ENCODE results near the gene GATA3. TPM values are rescaled to one million over a fixed set of nuclear protein-coding genes. Genes with fewer than 3 reads are reported as not detected.

GATA3 gene
- polyA plus RNA-seq, 4 donors = 82.9 to 123 (median 91.7) TPM

- DNase-seq (ENCODE audit: low read depth in 4 of 4, low spot score in 2 of 4) = no peak
These were observed 30.8 kb downstream of the GATA3 start for GRCh38 chr10:8085251-8085650.

- DNase-seq (ENCODE audit: low read depth in 4 of 4, low spot score in 2 of 4) = no peak
These were observed 31.8 kb downstream of the GATA3 start for GRCh38 chr10:8086315-8086714.

DNA sequence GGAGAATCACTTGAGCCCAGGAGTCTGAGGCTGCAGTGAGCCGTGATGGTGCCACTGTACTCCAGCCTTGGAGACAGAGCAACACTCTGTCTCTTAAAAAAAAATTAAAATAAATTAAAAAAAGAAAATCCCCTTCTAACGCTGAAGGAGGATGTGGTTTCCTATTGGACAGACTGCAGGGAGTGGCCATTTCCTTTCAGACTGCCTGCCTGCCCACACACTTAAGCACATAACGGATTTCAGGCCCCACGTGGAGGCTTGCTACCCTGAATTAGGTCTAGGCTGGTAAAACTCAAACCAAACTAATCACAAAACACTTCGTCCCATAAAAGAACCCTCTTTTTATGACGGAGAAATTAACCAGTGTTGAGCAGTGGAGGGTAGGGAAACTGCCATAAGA is 34.0 kb downstream of the GATA3 start:
- DNase-seq (ENCODE audit: low read depth in 4 of 4, low spot score in 2 of 4) = no peak

- no peak for DNase-seq (ENCODE audit: low read depth in 4 of 4, low spot score in 2 of 4)
These were observed 37.9 kb downstream of the GATA3 start for GRCh38 chr10:8092428-8092827.

- DNase-seq (ENCODE audit: low read depth in 4 of 4, low spot score in 2 of 4) = no peak
These were observed 41.5 kb downstream of the GATA3 start for GRCh38 chr10:8095959-8096358.

GRCh38 chr10:8096931-8097330 is 42.4 kb downstream of the GATA3 start:
- DNase-seq (ENCODE audit: low read depth in 4 of 4, low spot score in 2 of 4) = no peak

GRCh38 chr10:8100366-8100765 is 45.9 kb downstream of the GATA3 start:
- DNase-seq (ENCODE audit: low read depth in 4 of 4, low spot score in 2 of 4) = no peak

GRCh38 chr10:8102708-8103401 is 48.4 kb downstream of the GATA3 start:
- DNase-seq (ENCODE audit: low read depth in 4 of 4, low spot score in 2 of 4) = no peak

DNA sequence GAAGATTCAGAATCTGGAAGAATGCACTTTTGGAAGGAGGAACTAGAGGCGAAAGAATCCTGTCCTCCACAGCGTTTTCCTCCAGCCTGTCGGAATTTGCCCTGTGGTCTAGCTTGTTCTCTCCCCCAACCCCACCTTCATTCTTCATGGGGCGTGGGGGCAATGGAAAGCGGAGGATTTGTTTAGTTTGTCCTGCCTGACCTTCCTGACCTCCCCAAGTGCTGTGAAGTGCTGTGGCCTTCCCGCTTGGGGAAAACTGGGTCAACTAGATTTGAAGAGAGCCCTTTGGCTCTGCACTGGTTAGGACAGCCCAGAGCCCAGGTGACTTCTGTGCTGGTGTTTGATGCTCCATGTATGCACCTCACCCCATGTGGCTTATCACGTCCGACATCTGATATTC is 49.1 kb downstream of the GATA3 start:
- no peak for DNase-seq (ENCODE audit: low read depth in 4 of 4, low spot score in 2 of 4)

- no peak for DNase-seq (ENCODE audit: low read depth in 4 of 4, low spot score in 2 of 4)
These were observed 49.5 kb downstream of the GATA3 start for GRCh38 chr10:8104005-8104404.

DNA sequence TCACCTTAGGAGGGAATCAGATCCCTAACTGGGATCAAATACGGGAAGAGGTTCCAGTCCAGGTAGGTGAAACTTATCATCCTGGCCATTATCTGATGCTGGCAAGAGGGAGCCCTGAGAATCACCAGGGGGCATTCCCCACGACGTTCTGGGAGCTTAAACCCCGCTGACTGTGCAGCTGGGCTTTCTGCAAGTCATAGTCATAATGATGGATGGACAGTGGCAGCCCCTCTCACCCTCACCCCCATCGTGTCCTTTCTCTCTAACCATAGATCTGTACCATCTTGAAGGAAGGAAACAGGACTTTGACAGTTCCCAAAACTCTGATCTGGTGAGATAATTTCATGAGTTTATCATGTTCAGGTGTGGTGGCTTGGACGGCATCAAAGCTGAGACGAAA is 50.2 kb downstream of the GATA3 start:
- DNase-seq (ENCODE audit: low read depth in 4 of 4, low spot score in 2 of 4) = no peak

DNA sequence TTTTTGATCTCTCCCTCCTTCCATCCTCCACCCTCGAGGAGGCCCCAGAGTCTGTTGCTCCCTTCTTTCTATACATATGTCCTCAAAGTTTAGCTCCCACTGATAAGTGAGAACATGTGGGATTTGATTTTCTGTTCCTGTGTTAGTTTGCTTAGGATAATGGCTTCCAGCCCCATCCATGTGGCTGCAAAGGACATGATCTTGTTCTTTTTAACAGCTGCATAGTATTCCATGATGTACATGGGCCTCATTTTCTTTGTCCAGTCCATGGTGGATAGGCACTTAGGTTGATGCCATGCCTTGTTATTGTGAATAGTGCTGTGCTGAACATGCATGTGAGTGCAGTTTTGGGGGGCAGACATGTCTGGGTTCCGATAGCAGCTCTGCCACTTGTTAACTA is 51.4 kb downstream of the GATA3 start:
- no peak for DNase-seq (ENCODE audit: low read depth in 4 of 4, low spot score in 2 of 4)

GRCh38 chr10:8112230-8112905 is 57.9 kb downstream of the GATA3 start:
- DNase-seq (ENCODE audit: low read depth in 4 of 4, low spot score in 2 of 4) = no peak

GRCh38 chr10:8112942-8113442 is 58.5 kb downstream of the GATA3 start:
- no peak for DNase-seq (ENCODE audit: low read depth in 4 of 4, low spot score in 2 of 4)

DNA sequence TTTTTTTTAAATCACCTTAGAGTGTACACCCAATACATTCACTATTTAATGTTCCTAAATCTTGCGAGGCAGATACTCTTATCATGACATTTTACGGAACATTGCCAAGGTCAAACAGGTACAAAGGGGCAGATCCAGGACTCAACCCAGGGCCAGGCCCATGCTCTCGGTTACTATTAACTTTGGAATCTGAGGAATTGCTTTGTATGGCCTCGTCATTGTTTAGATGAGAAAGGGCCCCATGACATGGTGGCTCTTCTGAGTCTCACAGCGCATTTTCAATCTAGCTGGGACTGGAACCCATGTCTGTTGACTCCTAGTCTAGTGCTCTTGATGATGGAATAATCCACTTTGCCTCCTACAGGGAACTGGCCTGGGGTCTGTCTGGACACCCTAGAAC is 59.1 kb downstream of the GATA3 start:
- no peak for DNase-seq (ENCODE audit: low read depth in 4 of 4, low spot score in 2 of 4)

DNA sequence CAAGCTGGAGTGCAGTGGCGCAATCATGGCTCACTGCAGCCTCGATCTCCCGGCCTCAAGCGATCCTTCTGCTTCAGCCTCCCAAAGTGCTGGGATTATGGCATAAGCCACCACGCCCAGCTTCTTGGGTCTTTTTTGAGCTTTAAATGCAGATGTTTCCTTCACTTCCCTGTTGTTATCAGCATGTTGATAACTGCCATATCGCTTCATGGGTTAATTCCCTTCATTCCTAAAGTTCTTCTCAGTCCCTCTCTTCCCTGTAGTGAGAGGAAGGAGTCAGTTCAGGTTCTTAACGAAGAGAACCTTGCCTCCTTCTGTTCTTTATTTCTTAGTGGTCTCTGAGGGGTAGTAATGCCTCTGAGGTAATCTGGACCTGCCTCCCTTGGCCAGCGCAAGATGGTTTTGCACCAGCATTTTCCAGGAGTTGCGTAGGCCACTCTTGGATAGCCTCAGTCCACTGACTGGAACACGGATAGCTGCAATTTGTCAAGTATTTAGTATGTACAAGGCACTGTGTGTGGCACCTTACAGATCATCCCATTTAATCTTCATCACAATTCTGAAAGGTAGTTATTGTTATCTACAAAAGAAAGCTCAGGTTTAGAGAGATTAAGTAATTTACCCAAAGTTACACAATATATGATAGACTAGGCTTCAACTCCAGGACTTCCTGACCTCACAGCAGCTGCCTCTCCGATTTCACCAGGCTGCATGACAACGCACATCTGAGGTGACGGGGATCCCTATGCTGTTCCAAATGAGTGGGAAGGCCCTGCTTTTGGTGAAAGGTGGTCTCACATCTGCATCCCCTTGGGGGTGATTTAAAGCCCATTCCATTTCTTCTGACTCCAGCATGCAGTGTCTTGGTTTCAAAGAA is 60.5 kb downstream of the GATA3 start:
- no peak for DNase-seq (ENCODE audit: low read depth in 4 of 4, low spot score in 2 of 4)

DNA sequence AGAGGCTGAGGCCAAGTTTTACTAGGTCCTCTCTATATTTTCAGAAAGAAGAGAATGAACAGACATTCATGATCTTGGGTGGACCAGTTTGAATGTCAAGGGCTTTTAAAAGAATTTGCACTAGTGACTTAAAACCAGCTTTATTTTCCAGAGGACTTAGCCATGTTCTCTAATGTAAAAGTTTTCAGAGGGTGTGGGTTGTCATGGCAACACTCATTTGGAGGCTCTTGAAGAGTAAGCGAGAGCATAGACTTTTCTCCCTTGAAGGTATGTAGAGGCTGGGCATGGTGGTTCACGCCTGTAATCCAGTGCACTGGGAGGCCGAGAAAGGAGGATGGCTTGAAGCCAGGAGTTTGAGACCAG is 61.1 kb downstream of the GATA3 start:
- no peak for DNase-seq (ENCODE audit: low read depth in 4 of 4, low spot score in 2 of 4)

GRCh38 chr10:8116474-8116873 is 62.0 kb downstream of the GATA3 start:
- no peak for DNase-seq (ENCODE audit: low read depth in 4 of 4, low spot score in 2 of 4)

GRCh38 chr10:8116926-8117493 is 62.5 kb downstream of the GATA3 start:
- no peak for DNase-seq (ENCODE audit: low read depth in 4 of 4, low spot score in 2 of 4)

DNA sequence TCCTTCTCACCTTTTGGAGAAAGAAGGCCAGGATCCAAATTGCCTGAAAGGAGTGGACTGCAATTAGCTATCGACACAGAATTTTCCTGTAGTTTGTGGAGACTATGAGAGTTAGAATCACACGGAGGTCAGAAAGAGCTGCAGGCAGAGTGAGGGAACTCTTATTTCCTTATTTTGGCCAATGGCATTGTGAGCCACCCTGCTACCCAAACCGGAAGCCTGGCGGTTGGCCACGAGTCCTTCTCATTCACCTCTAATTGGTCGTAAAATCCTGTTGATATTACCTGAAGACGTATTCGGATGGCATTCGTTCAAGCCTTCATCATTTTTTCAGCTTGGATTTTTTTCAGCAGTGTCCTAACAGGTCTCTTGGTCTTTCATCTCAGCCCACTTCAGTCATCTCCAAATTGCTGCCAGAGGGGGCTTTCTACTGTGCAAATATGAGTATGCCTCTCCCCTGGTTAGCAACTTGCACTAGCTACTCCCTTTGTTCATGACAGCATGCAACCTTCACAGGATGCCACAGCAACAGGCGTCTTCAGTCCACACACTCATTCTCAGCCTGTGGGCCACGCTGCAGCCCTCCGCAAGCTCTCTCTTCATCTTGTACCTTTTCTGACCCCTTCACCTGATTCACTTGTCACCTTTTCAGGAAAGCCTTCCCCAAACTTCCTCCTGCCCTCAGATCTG is 66.9 kb downstream of the GATA3 start:
- no peak for DNase-seq (ENCODE audit: low read depth in 4 of 4, low spot score in 2 of 4)
